ENCODE results near the gene RBMS3. TPM values are rescaled to one million over a fixed set of nuclear protein-coding genes. Genes with fewer than 3 reads are reported as not detected.

RBMS3 gene
- total RNA-seq, 1 experiment from 2014 or later, result 8.7 TPM

GRCh38 chr3:29823233-29823632 lies 542.4 kb downstream of the RBMS3 start (continued):
- TF ChIP-seq PREB (CRISPR knock-in tag; IDR thresholded peaks at IDR 0.05; ENCODE audit: borderline replicate concordance) (no peak), ZNF121 (CRISPR knock-in tag; IDR thresholded peaks at IDR 0.05) (no peak), FOXK1 (CRISPR knock-in tag; IDR thresholded peaks at IDR 0.05) (no peak), CTCF (IDR thresholded peaks at IDR 0.05) (no peak), HMGXB4 (CRISPR knock-in tag; IDR thresholded peaks at IDR 0.05) (no peak), ZNF425 (CRISPR knock-in tag; conservative IDR thresholded peaks at IDR 0.05) (no peak), ATF2 (CRISPR knock-in tag; IDR thresholded peaks at IDR 0.05; ENCODE audit: borderline replicate concordance, low read depth) (no peak), ZNF532 (CRISPR knock-in tag; IDR thresholded peaks at IDR 0.05; ENCODE audit: borderline replicate concordance) (no peak), SMAD4 (CRISPR knock-in tag; IDR thresholded peaks at IDR 0.05) (no peak), USF2 (CRISPR knock-in tag; IDR thresholded peaks at IDR 0.05) (no peak), ZNF671 (CRISPR knock-in tag; IDR thresholded peaks at IDR 0.05) (no peak), TP53 (CRISPR knock-in tag; IDR thresholded peaks at IDR 0.05) (no peak), NR1H2 (CRISPR knock-in tag; IDR thresholded peaks at IDR 0.05) (no peak)

Measured in WTC11 (cell line).